ENCODE results near the gene JARID2. TPM values are rescaled to one million over a fixed set of nuclear protein-coding genes. Genes with fewer than 3 reads are reported as not detected.

JARID2 gene
- total and polyA plus RNA-seq, 2 of the 4 experiments (the other 2 are of a cell fraction), result 9.6 to 12.9 TPM

DNA sequence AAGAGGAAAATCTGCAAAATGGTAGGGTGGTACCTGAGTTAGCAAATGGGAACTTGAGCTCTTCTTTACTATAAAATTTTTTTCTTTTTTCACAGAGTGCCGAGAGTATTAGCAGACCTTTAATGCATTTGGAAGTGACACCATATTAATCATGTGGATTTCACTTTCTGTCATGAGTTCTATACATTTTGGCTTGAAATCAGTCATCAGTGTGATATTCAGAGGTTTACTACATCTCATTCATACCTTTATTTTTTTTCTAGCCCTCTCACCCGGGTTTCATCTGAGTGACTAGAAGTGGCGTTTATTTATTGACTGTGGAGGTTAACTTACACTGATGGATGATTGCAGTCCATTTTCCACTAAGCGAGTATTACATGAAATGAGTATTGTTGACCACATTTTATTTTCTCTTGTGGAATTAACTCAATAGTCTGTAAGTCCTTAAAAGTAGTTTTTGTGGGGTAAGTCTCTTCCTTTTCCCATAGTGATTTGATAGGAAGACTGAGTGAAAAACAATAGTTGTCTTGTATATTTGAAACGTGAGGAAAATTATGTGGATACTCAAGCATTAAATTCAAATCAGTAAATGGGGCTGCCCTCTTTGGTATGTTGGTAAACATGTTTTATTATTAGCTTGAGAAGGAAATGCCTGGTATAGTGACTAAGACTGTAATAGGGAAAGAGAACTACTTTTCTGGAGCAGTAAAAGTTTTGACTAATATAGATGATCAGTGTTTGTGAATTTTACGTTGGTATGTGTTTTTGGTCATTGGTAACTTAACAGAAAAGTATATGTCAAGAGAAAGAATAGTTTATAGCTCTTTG lies 55.5 kb downstream of the JARID2 start:
- Histone ChIP-seq H2BK120ac (ENCODE audit: low read depth, low read length) (no peak overlapping the region), H3K9me3 (ENCODE audit: control insufficient read depth, insufficient read depth, low read length) (no peaks in the 10 kb centered on the region), H2AK9ac (replicated peaks; ENCODE audit: low read depth, low read length, poor library complexity) (no peak overlapping the region), H3K27me3 (ENCODE audit: control insufficient read depth, insufficient read depth, low read length) (no peaks in the 10 kb centered on the region), H3K4me3 (ENCODE audit: insufficient read depth, low read depth, low read length) (no peak overlapping the region), H3K14ac (replicated peaks; ENCODE audit: low read depth, low read length) (no peak overlapping the region), H3K9me1 (ENCODE audit: insufficient read depth, low read length) (peaks cover 22% of the 10 kb centered on the region), H3K4ac (ENCODE audit: low read depth, low read length) (no peak overlapping the region), H4K91ac (ENCODE audit: insufficient read depth, low read depth, low read length) (no peak overlapping the region), H2AFZ (replicated peaks; ENCODE audit: low read length, poor library complexity) (no peak overlapping the region), H2BK5ac (ENCODE audit: low read depth, low read length, poor library complexity, severe bottlenecking) (no peak overlapping the region), H3K9ac (ENCODE audit: low read depth, low read length) (no peak overlapping the region), H2AK5ac (ENCODE audit: low read depth, low read length) (no peak overlapping the region), H3K4me2 (ENCODE audit: low read depth, low read length) (no peak overlapping the region), H3K36me3 (ENCODE audit: control insufficient read depth, insufficient read depth, low read length) (no peaks in the 10 kb centered on the region), H3K23ac (ENCODE audit: low read depth, low read length) (no peak overlapping the region), H3K27ac (ENCODE audit: insufficient read depth, low read length) (no peak overlapping the region), H4K20me1 (ENCODE audit: insufficient read depth, low read length) (peaks cover 79% of the 10 kb centered on the region), H3K4me1 (ENCODE audit: control insufficient read depth, insufficient read depth, low read length) (peaks cover 28% of the 10 kb centered on the region), H2BK20ac (ENCODE audit: low read depth, low read length) (no peak overlapping the region), H4K8ac (ENCODE audit: low read depth in 2 of 2, low read length in 2 of 2) (no peak overlapping the region), H3K56ac (ENCODE audit: extremely low read depth, insufficient read depth, low read length) (no peak overlapping the region), H3K18ac (ENCODE audit: low read depth, low read length) (no peak overlapping the region), H3K79me1 (ENCODE audit: low read depth in 1 of 2, low read length in 2 of 2) (peaks cover 34 to 86% of the 10 kb centered on the region in 2 experiments), H4K5ac (ENCODE audit: low read depth, low read length) (no peak overlapping the region), H2BK15ac (ENCODE audit: low read depth, low read length) (no peak overlapping the region)
- in situ Hi-C loops (cut with MboI; ENCODE audit: low sequenced_read_pairs), result no loop called here
- ChIA-PET POLR2A (ENCODE audit: unreplicated experiment) (no interaction called here), CTCF (no interaction called here)
- WGBS, 2 experiments (ENCODE audit: extremely low coverage in 2 of 2, insufficient read length in 1 of 2), result 83% methylated on average over 1 of the region's 6 CpGs; no CpG with 5 or more reads in 1 of the 2 experiments
- DNase-seq, result no peak
- TF ChIP-seq CHD1 (IDR thresholded peaks at IDR 0.05; ENCODE audit: low read depth, low read length) (no peak), USF2 (IDR thresholded peaks at IDR 0.05; ENCODE audit: low read depth, low read length) (no peak), MAFK (IDR thresholded peaks at IDR 0.05; ENCODE audit: low read depth, low read length) (no peak), RAD21 (IDR thresholded peaks at IDR 0.05; ENCODE audit: low read length) (no peak)
- dilution Hi-C loops (cut with HindIII; ENCODE audit: low sequenced_read_pairs, unreplicated experiment), result no loop called here
- no TSS peak for BruUV-seq (replicated peaks)
- ATAC-seq (ENCODE audit: low read depth), result no peak
- intact Hi-C loops (cut with micrococcal nuclease), result no loop called here
